ENCODE measurements around the gene HEBP2. TPM values are rescaled to one million over a fixed set of nuclear protein-coding genes. Genes with fewer than 3 reads are reported as not detected.

The HEBP2 gene
- total and polyA plus RNA-seq, 4 donors, result 13.3 to 68.0 (median 40.7) TPM

GRCh38 chr6:138393871-138394783, 9.9 kb upstream of the HEBP2 start:
- 66 to 68% methylated on average over 5 of the region's 5 CpGs for WGBS, 2 donors
- no peaks in the 10 kb centered on the region for H3K36me3 ChIP-seq (ENCODE audit: control insufficient read depth in 1 of 2, insufficient read depth in 2 of 2, low read length in 1 of 2)
- intact Hi-C loops (cut with DNase I), result no loop called here
- no peaks in the 10 kb centered on the region for H3K9me3 ChIP-seq (ENCODE audit: control insufficient read depth, low read length)
- no peak for DNase-seq
- no peaks in the 10 kb centered on the region for H3K27me3 ChIP-seq (ENCODE audit: control insufficient read depth in 1 of 2, insufficient read depth in 2 of 2, low read length in 1 of 2)
- no peak overlapping the region for H3K27ac ChIP-seq (ENCODE audit: low read depth in 1 of 2, low read length in 2 of 2)
- ATAC-seq (ENCODE audit: low FRiP score), result peak; percentile 48
- no peak overlapping the region for H3K4me3 ChIP-seq (ENCODE audit: low read length in 2 of 2)
- H3K4me1 ChIP-seq (ENCODE audit: control insufficient read depth in 1 of 2, insufficient read depth in 2 of 2, low read length in 2 of 2), result no peaks in the 10 kb centered on the region

GRCh38 chr6:138396709-138397108, 7.3 kb upstream of the HEBP2 start:
- Histone ChIP-seq H3K4me1 (ENCODE audit: control insufficient read depth in 1 of 2, insufficient read depth in 2 of 2, low read length in 2 of 2) (no peaks in the 10 kb centered on the region), H3K9me3 (ENCODE audit: control insufficient read depth, low read length) (no peaks in the 10 kb centered on the region), H3K27ac (ENCODE audit: low read depth in 1 of 2, low read length in 2 of 2) (no peak overlapping the region), H3K27me3 (ENCODE audit: control insufficient read depth in 1 of 2, insufficient read depth in 2 of 2, low read length in 1 of 2) (no peaks in the 10 kb centered on the region), H3K36me3 (ENCODE audit: control insufficient read depth in 1 of 2, insufficient read depth in 2 of 2, low read length in 1 of 2) (no peaks in the 10 kb centered on the region), H3K4me3 (ENCODE audit: low read length in 2 of 2) (no peak overlapping the region)
- intact Hi-C loops (cut with DNase I), result no loop called here
- WGBS, 2 donors, result 95 to 96% methylated on average over 5 of the region's 5 CpGs
- DNase-seq, result no peak
- no peak for ATAC-seq (ENCODE audit: low FRiP score)

- no peaks in the 10 kb centered on the region for H3K4me1 ChIP-seq (ENCODE audit: control insufficient read depth in 1 of 2, insufficient read depth in 2 of 2, low read length in 2 of 2)
- no peak overlapping the region for H3K27ac ChIP-seq (ENCODE audit: low read depth in 1 of 2, low read length in 2 of 2)
- DNase-seq, result no peak
- no peaks in the 10 kb centered on the region for H3K27me3 ChIP-seq (ENCODE audit: control insufficient read depth in 1 of 2, insufficient read depth in 2 of 2, low read length in 1 of 2)
- H3K9me3 ChIP-seq (ENCODE audit: control insufficient read depth, low read length), result no peaks in the 10 kb centered on the region
- intact Hi-C loops (cut with DNase I), result no loop called here
- H3K4me3 ChIP-seq (ENCODE audit: low read length in 2 of 2), result no peak overlapping the region
- ATAC-seq (ENCODE audit: low FRiP score), result no peak
- H3K36me3 ChIP-seq (ENCODE audit: control insufficient read depth in 1 of 2, insufficient read depth in 2 of 2, low read length in 1 of 2), result no peaks in the 10 kb centered on the region
- WGBS, 2 donors, result 88 to 91% methylated on average over 8 of the region's 8 CpGs
Measured at GRCh38 chr6:138397128-138398122, 6.6 kb upstream of the HEBP2 start.

- whole genome bisulfite sequencing, 2 donors, result 70 to 76% methylated on average over 3 of the region's 3 CpGs
- no peak for DNase-seq
- Histone ChIP-seq H3K9me3 (ENCODE audit: control insufficient read depth, low read length) (no peaks in the 10 kb centered on the region), H3K27ac (ENCODE audit: low read depth in 1 of 2, low read length in 2 of 2) (no peak overlapping the region), H3K4me1 (ENCODE audit: control insufficient read depth in 1 of 2, insufficient read depth in 2 of 2, low read length in 2 of 2) (no peaks in the 10 kb centered on the region), H3K27me3 (ENCODE audit: control insufficient read depth in 1 of 2, insufficient read depth in 2 of 2, low read length in 1 of 2) (no peaks in the 10 kb centered on the region), H3K36me3 (ENCODE audit: control insufficient read depth in 1 of 2, insufficient read depth in 2 of 2, low read length in 1 of 2) (no peaks in the 10 kb centered on the region), H3K4me3 (ENCODE audit: low read length in 2 of 2) (no peak overlapping the region)
- intact Hi-C loops (cut with DNase I), result loop anchor here (10.0 kb wide), 1 partner anchor 286 kb away; no protein-coding TSS in a partner anchor
- ATAC-seq (ENCODE audit: low FRiP score), result no peak
Measured at GRCh38 chr6:138400326-138400725, 3.7 kb upstream of the HEBP2 start.

GRCh38 chr6:138401960-138402837, 1.8 kb upstream of the HEBP2 start:
- Histone ChIP-seq H3K27ac (ENCODE audit: low read depth in 1 of 2, low read length in 2 of 2) (no peak overlapping the region), H3K4me1 (ENCODE audit: control insufficient read depth in 1 of 2, insufficient read depth in 2 of 2, low read length in 2 of 2) (no peaks in the 10 kb centered on the region), H3K9me3 (ENCODE audit: control insufficient read depth, low read length) (no peaks in the 10 kb centered on the region), H3K27me3 (ENCODE audit: control insufficient read depth in 1 of 2, insufficient read depth in 2 of 2, low read length in 1 of 2) (no peaks in the 10 kb centered on the region), H3K4me3 (ENCODE audit: low read length in 2 of 2) (no peak overlapping the region), H3K36me3 (ENCODE audit: control insufficient read depth in 1 of 2, insufficient read depth in 2 of 2, low read length in 1 of 2) (no peaks in the 10 kb centered on the region)
- ATAC-seq (ENCODE audit: low FRiP score) (no peak), DNase-seq (no peak)
- intact Hi-C loops (cut with DNase I), result loop anchor here (10.0 kb wide), 1 partner anchor 287 kb away; no protein-coding TSS in a partner anchor
- 93 to 95% methylated on average over 14 of the region's 14 CpGs for WGBS, 2 donors

- WGBS, 2 donors, result 88 to 89% methylated on average over 8 of the region's 8 CpGs
- Histone ChIP-seq H3K9me3 (ENCODE audit: control insufficient read depth, low read length) (no peaks in the 10 kb centered on the region), H3K27ac (ENCODE audit: low read depth in 1 of 2, low read length in 2 of 2) (no peak overlapping the region), H3K4me3 (ENCODE audit: low read length in 2 of 2) (no peak overlapping the region), H3K4me1 (ENCODE audit: control insufficient read depth in 1 of 2, insufficient read depth in 2 of 2, low read length in 2 of 2) (no peaks in the 10 kb centered on the region), H3K36me3 (ENCODE audit: control insufficient read depth in 1 of 2, insufficient read depth in 2 of 2, low read length in 1 of 2) (peaks cover 0 to 3% of the 10 kb centered on the region in 2 donors), H3K27me3 (ENCODE audit: control insufficient read depth in 1 of 2, insufficient read depth in 2 of 2, low read length in 1 of 2) (no peaks in the 10 kb centered on the region)
- ATAC-seq (ENCODE audit: low FRiP score), result no peak
- intact Hi-C loops (cut with DNase I), result loop anchor here (10.0 kb wide), 1 partner anchor 288 kb away; no protein-coding TSS in a partner anchor
- DNase-seq, result no peak
Measured at GRCh38 chr6:138402838-138403187, 1.2 kb upstream of the HEBP2 start.

GRCh38 chr6:138403324-138403800, 661 bp upstream of the HEBP2 start:
- intact Hi-C loops (cut with DNase I), result loop anchor here (10.0 kb wide), 1 partner anchor 289 kb away; no protein-coding TSS in a partner anchor
- H3K27me3 ChIP-seq (ENCODE audit: control insufficient read depth in 1 of 2, insufficient read depth in 2 of 2, low read length in 1 of 2), result no peaks in the 10 kb centered on the region
- H3K36me3 ChIP-seq (ENCODE audit: control insufficient read depth in 1 of 2, insufficient read depth in 2 of 2, low read length in 1 of 2), result peaks cover 2 to 5% of the 10 kb centered on the region in 2 donors
- peak overlapping the region; percentile 24 to 90 for H3K4me3 ChIP-seq (ENCODE audit: low read length in 2 of 2)
- H3K4me1 ChIP-seq (ENCODE audit: control insufficient read depth in 1 of 2, insufficient read depth in 2 of 2, low read length in 2 of 2), result no peaks in the 10 kb centered on the region
- 0% methylated on average over 30 of the region's 30 CpGs for WGBS, 2 donors
- peak; percentile 55 to 81 for DNase-seq
- no peaks in the 10 kb centered on the region for H3K9me3 ChIP-seq (ENCODE audit: control insufficient read depth, low read length)
- peak overlapping the region; percentile 33 to 94 for H3K27ac ChIP-seq (ENCODE audit: low read depth in 1 of 2, low read length in 2 of 2)
- peak; percentile 67 for ATAC-seq (ENCODE audit: low FRiP score)

All from aorta (tissue), 5 donors.